Heart right ventricle (tissue), 16 donors: ENCODE results near the gene ASB2. TPM values are rescaled to one million over a fixed set of nuclear protein-coding genes. Genes with fewer than 3 reads are reported as not detected.

Source experiments
- ATAC-seq, 8 donors: fragments of 200-7000 bp; cut with Tn5 transposase; one replicate each; pipeline ENCODE4 v1.9.1; 2020; ENCODE audit warnings: mild to moderate bottlenecking in 8 of 8, moderate library complexity in 8 of 8, moderate number of reproducible peaks in 1 of 8
- DNase-seq, 2 donors: peaks; one replicate each; pipeline ENCODE4 v3.0.0-alpha.2; 2020
- H3K27ac ChIP-seq, 10 donors: fragments of 200-600 bp; sonication (generic) in 2 of 10; one replicate each; pipeline versions ENCODE4 v1.5.0 to v1.8.0; 2020 to 2022; ENCODE audit warnings: mild to moderate bottlenecking in 3 of 10
- H3K27me3 ChIP-seq, 7 donors: fragments of 200-600 bp; one replicate each; pipeline ENCODE4 v1.8.0; 2021 to 2022; ENCODE audit warnings: mild to moderate bottlenecking in 2 of 7
- H3K36me3 ChIP-seq, 9 donors: fragments of 200-600 bp; sonication (generic) in 1 of 9; one replicate each; pipeline versions ENCODE4 v1.5.0 to v1.8.0; 2020 to 2022; ENCODE audit warnings: mild to moderate bottlenecking in 2 of 9
- H3K4me1 ChIP-seq, 9 donors: fragments of 200-600 bp; sonication (generic) in 1 of 9; one replicate each; pipeline versions ENCODE4 v1.5.0 to v1.8.0; 2020 to 2022; ENCODE audit warnings: mild to moderate bottlenecking in 4 of 9
- H3K4me3 ChIP-seq, 10 donors: fragments of 200-600 bp; sonication (generic) in 2 of 10; one replicate each; pipeline versions ENCODE4 v1.5.0 to v1.8.0; 2020 to 2022; ENCODE audit warnings: mild to moderate bottlenecking in 7 of 10, moderate library complexity in 2 of 10
- H3K9me3 ChIP-seq, 11 donors: fragments of 200-600 bp in 10 of 11; sonication (generic) in 2 of 11; one replicate each; pipeline versions ENCODE4 v1.5.0 to v1.8.0; 2013 to 2022; ENCODE audit warnings: mild to moderate bottlenecking in 2 of 11, control low read depth in 1 of 11, moderate library complexity in 1 of 11
- CTCF ChIP-seq, 9 donors: fragments of 200-600 bp; sonication (generic) in 2 of 9; IDR thresholded peaks; one replicate each; pipeline versions ENCODE4 v1.5.0 to v1.8.0; 2021 to 2022; ENCODE audit warnings: antibody characterized with exemption in 9 of 9, mild to moderate bottlenecking in 5 of 9, moderate library complexity in 1 of 9
- WGBS, 2 donors: extraction: QIAGEN DNeasy Blood & Tissue Kit; methylation state at CpG; one replicate each; pipeline ENCODE4 v1.1.7; 2013; ENCODE audit warnings: inconsistent platforms in 1 of 2; 5-methylcytosine and 5-hydroxymethylcytosine counted together
- intact Hi-C, 10 donors: fragments of 100-400 bp; cut with DNase I; formaldehyde crosslinking; loops; one replicate each; pipeline versions ENCODE4 v1.11.1 to v1.14.2; 2022
- polyA plus RNA-seq, 2 donors: library from polyadenylated mRNA; stranded (reverse); fragments of 200-250 nt; gene quantifications; one replicate each; pipeline ENCODE4 v1.2.3, GENCODE V29; 2013
- total RNA-seq, 10 donors: library from RNA; stranded (reverse); fragmentation: NEBNext Ultra II Directional in 3 of 10; extraction: Animal tissue kit (Norgen Biotek cat#: 25700) in 3 of 10; gene quantifications; one replicate each; pipeline versions ENCODE4 v1.2.1 to v1.2.4, GENCODE V29; 2021 to 2023
- donor health status: Arrhythmogenic right ventricular cardiomyopathy.
- donor health status: ischemic (EF 13 %, LVEDD 7.1; RV severe dilation, severe dysfunction).
- donor health status: healthy with polysubstance abuse.
- donor health status: DM: no; HTN: yes; CAD: no.
- donor health status: DM: no; HTN: no; CAD: no.
- donor health status: ischemic (EF 25% LVEDD 6.9; RV normal size, moderate dysfunction).
- donor health status: ischemic (EF 25% LVEDD 5.7; RV mildly dilated, moderate dysfunction).
- donor health status: healthy.
- donor health status: DM: yes; HTN: yes; CAD: no.
- donor health status: Ischemic cardiomyopathy.
- donor health status: ischemic (EF 35%, LVEDD 5.7; RV mildly dilated, moderate dysfunction).
- donor health status: nonischemic (EF 11% LVEDD 7.7; RV severe dilation, severe dysfunction).
- donor health status: DM: yes; HTN: yes; CAD: no.
- donor health status: PGD.
- donor health status: ischemic (EF 29% LVEDD 5.4; RV normal size, mild dysfunction).
- donor health status: nonischemic (EF 23%, LVEDD 6.1; RV moderate dilation, normal function).

The ASB2 gene
- total and polyA plus RNA-seq, 12 donors = 19.6 to 374 (median 168) TPM

DNA sequence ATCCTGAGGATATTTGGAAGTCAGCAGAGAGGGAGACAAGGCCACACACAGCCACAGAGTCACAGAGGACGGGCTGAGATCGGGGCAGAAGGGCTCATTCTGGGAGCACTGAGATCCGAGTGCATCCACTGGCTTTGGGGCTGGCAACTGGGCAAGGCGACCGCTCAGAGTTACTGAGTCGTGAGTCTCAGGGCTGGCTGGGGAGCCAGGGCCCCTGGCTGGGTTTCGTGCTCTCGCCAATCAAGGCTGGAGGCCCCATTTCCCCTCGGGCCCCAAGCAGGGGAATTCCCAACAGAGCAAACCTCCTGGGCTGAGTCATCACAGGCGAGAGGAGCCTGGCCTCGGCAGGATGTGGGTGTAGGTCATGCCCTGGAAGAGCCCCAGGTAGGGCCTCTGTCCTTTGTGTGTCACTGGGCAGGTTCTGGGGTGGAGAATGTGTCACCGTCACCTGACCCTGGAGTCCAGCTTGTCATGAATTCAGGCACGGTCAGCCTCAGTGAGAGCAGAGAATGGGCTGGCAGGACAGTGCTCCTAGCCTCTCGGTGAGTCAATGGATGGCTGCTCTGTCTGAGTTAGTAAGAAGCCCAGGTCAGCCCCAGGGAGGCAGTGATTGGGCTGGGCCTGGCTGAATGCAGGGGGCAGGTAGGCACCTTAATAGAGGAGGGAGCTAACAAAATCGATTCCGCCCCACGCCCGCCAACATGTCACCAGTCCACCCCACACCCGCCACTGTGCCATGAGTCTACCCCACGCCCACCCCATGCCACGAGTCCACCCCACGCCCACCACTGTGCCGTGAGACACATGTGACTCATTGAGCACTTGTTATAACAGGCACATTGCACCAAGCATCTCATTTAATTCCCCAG, 16.9 kb downstream of the ASB2 start:
- H3K36me3 ChIP-seq = peaks cover 0 to 44% (median 0%) of the 10 kb centered on the region in 9 donors
- H3K9me3 ChIP-seq = no peaks in the 10 kb centered on the region
- peaks cover 9 to 96% (median 74%) of the 10 kb centered on the region in 9 donors for H3K4me1 ChIP-seq
- intact Hi-C loops = loop anchor here in 1 of 10 donors (5.0 kb wide), 1 partner anchor 43 kb away; no protein-coding TSS in a partner anchor
- WGBS, 2 donors = 61 to 63% methylated on average over 23 of the region's 23 CpGs
- DNase-seq (peak in 1 of 2 donors; percentile 49), ATAC-seq (peak in 6 of 8 donors; percentile 24 to 72 (median 39))
- no peak overlapping the region for H3K4me3 ChIP-seq
- peak overlapping the region in 8 of 10 donors; percentile 30 to 91 (median 80) for H3K27ac ChIP-seq
- TF ChIP-seq CTCF (IDR thresholded peaks at IDR 0.05) = no peak
- peaks cover 0 to 4% (median 0%) of the 10 kb centered on the region in 7 donors for H3K27me3 ChIP-seq

- WGBS, 2 donors = 84 to 85% methylated on average over 7 of the region's 7 CpGs
- no peak for TF ChIP-seq CTCF (IDR thresholded peaks at IDR 0.05)
- Histone ChIP-seq H3K27me3 (peaks cover 0 to 4% (median 0%) of the 10 kb centered on the region in 7 donors), H3K27ac (peak overlapping the region; percentile 21 to 91 (median 74)), H3K36me3 (peaks cover 0 to 49% (median 0%) of the 10 kb centered on the region in 9 donors), H3K4me1 (peaks cover 7 to 96% (median 75%) of the 10 kb centered on the region in 9 donors), H3K4me3 (no peak overlapping the region), H3K9me3 (no peaks in the 10 kb centered on the region)
- no peak for ATAC-seq
- no peak for DNase-seq
- intact Hi-C loops = loop anchor here in 1 of 10 donors (5.0 kb wide), 1 partner anchor 44 kb away; no protein-coding TSS in a partner anchor
Observed at GRCh38 chr14:93958567-93959238, 17.7 kb downstream of the ASB2 start.

DNA sequence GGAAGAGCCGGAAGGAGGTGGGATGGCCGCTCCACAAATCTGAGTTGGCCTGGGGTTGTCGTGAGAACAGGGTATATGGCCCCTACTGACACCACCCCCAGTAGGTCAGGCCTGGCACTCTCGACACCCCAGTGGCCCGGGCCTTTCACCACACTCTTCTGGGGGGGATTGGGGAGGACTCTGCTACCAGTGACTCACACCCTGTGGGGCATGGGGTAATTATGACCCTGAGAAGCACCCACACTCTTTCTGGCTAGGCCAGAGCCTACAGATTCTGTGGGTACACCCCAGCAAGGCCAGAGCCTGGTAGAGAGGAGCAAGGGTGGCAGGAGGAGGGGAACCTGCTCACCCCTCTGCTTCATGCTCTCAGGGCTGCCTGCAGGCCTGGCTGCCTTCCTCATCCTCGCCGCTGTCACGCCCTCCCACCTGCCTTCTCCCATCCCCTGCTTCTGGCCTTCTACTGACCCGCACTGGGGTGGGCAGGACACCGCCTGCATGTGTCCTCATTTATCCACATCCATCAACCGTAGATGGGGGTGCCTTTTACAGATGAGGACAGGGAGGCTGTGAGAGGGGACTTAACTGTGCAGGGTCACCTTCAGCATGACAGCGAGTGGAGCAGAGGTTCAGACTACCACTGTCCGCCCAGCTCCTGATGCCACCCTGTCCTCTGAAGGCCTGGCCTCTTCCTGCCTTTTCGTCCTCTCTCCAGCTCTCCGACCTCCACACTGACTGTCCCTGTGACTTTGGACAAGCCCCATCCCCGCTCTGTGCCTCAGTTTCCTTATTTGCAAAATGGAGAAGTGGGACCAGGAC, 18.4 kb downstream of the ASB2 start:
- DNase-seq (no peak), ATAC-seq (peak in 1 of 8 donors; percentile 5)
- no peak for TF ChIP-seq CTCF (IDR thresholded peaks at IDR 0.05)
- 85 to 88% methylated on average over 16 of the region's 16 CpGs for WGBS, 2 donors
- peaks cover 0 to 4% (median 0%) of the 10 kb centered on the region in 7 donors for H3K27me3 ChIP-seq
- H3K27ac ChIP-seq = peak overlapping the region; percentile 21 to 91 (median 74)
- peaks cover 0 to 44% (median 0%) of the 10 kb centered on the region in 9 donors for H3K36me3 ChIP-seq
- no peak overlapping the region for H3K4me3 ChIP-seq
- intact Hi-C loops = loop anchor here in 2 of 10 donors (2.0 to 5.0 kb wide), 2 partner anchors 17 to 44 kb away; no protein-coding TSS in a partner anchor
- peaks cover 7 to 95% (median 72%) of the 10 kb centered on the region in 9 donors for H3K4me1 ChIP-seq
- no peaks in the 10 kb centered on the region for H3K9me3 ChIP-seq
